Retinal pigment epithelial cell (primary cell): Measurements from ENCODE around the gene KRT72.

Experiments used
- DNase-seq: peaks from one replicate; pipeline ENCODE4 v3.0.0-alpha.2; 2010; ENCODE audit warnings: low read depth
- H3K4me3 ChIP-seq: 2 replicates; pipeline ENCODE4 v1.5.1; 2011; ENCODE audit warnings: mild to moderate bottlenecking, low read length, control low read depth, moderate library complexity
- CTCF ChIP-seq: conservative IDR thresholded peaks from 2 replicates; pipeline ENCODE4 v1.5.1; 2011; ENCODE audit warnings: low read depth, low read length, control low read depth, inconsistent platforms

Gene KRT72

DNA sequence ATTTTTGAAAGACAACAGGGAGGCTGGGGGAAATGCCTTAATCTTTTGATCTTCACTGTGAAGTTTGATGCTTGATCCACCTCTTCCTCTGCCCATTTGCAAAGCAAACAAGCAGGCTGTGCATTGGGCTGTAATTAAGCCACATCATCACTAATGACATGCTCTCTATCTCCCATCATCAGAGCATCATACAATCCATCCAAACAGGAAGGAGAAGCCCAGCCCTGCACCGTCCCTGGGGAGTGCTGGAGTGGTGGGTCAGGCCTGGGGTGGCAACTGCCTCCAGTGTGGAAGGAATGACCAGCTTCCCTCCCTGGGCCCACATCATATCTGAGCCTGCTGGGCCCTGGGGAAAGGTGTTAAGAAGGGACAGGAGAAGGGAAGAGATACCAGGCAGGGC, 20.8 kb downstream of the KRT72 start:
- no peak for DNase-seq
- H3K4me3 ChIP-seq = no peak overlapping the region
- TF ChIP-seq CTCF = no peak

- H3K4me3 ChIP-seq = no peak overlapping the region
- no peak for TF ChIP-seq CTCF
- DNase-seq = no peak
These were observed 21.5 kb downstream of the KRT72 start for GRCh38 chr12:52579468-52580465.

DNA sequence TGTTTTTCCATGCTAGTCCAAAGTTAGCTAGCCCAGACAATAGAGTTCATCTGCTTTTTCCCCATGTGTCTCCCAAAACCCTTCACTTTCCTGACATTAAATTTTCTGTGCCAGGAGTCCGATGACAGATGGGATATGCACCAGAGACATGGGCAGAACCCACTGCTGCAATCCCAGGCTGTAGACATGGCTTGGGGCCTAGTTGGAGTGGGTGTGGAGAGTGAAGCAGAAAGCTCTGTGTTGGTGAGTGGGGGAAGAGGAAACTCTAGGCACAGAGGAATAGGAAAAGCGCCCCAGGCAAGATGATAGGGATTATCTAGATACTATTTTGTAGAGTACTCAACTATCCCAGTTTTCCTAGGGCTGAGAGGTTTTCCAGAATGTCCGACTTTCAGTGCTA, 22.8 kb downstream of the KRT72 start:
- no peak for TF ChIP-seq CTCF
- no peak overlapping the region for H3K4me3 ChIP-seq
- DNase-seq = no peak

GRCh38 chr12:52577316-52577715, 23.9 kb downstream of the KRT72 start:
- TF ChIP-seq CTCF = no peak
- no peak overlapping the region for H3K4me3 ChIP-seq
- DNase-seq = no peak

GRCh38 chr12:52575948-52576347, 25.3 kb downstream of the KRT72 start:
- H3K4me3 ChIP-seq = no peak overlapping the region
- no peak for TF ChIP-seq CTCF
- no peak for DNase-seq

DNA sequence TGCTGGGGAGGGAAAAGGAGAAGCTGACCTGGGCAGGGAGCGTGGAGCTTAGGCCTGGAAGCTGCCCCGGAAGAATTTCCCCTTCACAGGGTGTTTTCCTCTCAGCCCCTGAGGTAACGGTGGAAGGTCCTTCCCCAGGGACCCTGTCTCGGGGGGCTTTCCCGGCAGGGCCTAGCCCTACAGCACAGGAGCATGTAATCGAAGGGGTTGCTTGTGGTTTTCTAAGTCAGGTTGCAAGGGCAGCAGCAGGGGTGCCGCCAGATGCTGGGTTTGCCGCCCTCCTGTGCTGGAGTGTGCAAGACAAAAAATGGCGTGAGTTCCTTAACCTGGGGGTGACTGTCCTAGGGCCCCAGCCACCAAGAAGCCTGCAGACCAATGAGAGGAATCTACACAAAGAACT, 26.0 kb downstream of the KRT72 start:
- no peak for TF ChIP-seq CTCF
- no peak for DNase-seq

GRCh38 chr12:52573743-52574142, 27.5 kb downstream of the KRT72 start, which contains the start of gene KRT74:
Gene KRT74 (minus strand): TSS chr12:52573843. CDS start chr12:52573777, 66 bp downstream.
- no peak for TF ChIP-seq CTCF
- no peak for DNase-seq
- no peak within 1 kb of the TSS for H3K4me3 ChIP-seq

More for the DNA sequence above, 26.0 kb downstream of the KRT72 start:
- H3K4me3 ChIP-seq = no peak overlapping the region
